Stimulated activated CD4-positive, alpha-beta T cell treated with anti-CD3 and anti-CD28 coated beads, Interleukin-12 subunit alpha, Interleukin-12 subunit beta, amount 100 ng/mL, for 48 hours (primary cell): ENCODE data around the gene IKZF1.
"Not testable (repeated sequence)": the region's sequence is repeated elsewhere in the genome, so short reads cannot be mapped to it uniquely, and the experiment has no call there.

ENCODE experiments used
- DNase-seq, 3 donors: peaks; one replicate each; pipeline ENCODE4 v3.0.0-alpha.2; 2020; ENCODE audit warnings: low read depth in 2 of 3, low spot score in 1 of 3

IKZF1 gene

DNA sequence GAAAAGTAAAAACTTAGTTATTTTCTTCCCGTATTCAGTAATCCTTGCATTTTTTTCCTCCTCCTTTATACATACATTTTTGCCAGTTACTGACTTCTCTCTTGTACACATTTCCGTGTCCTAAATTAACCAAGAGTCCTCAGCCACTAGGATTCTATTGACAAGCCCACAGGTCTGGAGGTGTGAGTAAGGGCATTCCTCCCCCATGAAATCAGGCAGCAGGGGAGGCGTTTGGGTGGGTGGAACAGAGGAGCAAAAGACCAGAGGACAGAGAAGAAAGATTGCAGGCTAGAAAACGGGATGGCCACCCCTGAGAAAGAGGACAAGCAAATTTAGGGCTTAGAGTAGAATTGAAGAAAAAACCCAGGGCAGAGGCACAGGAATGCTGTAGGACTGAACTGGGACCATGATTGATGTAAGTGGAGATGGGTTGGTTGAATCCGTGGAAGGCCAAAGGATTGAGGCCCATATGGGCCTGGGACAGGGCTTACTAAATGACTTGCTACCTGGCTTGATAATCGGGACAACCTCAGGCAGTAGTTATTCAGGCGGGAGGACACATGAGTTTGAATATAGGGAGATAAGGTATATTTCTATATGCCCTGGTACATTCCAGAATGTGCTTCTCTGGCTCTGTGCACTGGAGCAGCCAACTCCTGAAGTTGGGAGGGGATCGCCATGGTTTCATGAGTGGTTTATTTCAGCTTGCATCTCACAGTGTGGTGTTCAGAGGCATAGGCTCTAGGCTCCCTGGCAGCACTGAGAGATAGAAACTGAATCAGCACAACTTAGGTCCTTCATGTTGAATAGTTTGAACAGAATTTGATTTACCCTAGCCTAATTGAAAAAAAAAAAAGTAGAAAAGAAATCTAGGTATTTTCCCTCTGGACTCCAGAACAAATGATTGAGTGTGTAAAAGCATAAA lies 28.0 kb downstream of the IKZF1 start:
- DNase-seq = no peak

DNA sequence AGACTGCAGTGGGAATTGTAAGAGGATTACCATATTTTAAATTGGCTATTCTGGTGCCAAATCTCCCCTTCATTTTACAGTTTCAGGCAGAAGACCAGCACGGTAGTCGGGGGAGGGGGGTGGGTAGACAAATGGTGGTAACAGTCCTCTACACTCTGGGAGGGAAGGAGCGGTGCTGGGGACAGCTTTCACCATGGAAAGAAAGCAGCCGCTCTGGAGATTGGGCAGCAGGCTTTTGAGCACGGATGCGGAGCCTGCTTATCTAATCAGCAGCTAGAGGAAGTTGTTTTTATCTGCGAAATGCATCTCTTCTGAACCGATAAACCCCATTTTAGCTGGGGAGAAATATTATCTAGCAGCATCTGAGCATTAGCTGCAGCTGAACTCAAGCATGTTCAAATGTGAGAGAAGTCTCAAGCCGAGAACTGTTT lies 28.7 kb downstream of the IKZF1 start:
- no peak for DNase-seq

DNA sequence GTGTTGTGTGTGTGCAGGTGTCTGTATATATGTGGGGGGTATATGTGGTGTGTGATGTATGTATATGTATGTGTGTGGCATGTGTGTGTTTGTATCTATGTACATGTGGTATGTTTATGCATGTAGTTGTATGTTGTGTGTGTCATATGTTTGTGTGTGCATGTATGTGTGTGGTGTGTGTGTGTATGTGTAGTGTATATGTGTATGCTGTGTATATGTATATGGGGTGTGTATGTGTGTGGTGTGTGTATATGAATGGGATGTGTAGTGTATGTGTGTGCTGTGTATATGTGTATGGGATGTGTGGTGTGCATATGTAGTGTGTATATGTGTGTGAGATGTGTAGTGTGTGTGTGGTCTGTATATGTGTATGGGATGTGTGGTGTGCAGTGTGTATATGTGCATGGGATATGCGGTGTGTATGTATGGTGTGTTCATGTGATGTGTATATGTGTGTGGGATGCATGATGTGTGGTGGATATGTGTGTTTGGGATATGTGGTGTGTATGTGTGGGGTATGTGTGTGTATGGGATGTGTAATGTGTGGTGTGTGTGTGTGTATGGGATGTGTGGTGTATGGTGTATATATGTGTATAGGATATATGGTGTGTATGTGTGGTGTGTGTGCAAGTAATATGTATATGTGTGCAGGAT lies 30.0 kb downstream of the IKZF1 start:
- DNase-seq = no peak

DNA sequence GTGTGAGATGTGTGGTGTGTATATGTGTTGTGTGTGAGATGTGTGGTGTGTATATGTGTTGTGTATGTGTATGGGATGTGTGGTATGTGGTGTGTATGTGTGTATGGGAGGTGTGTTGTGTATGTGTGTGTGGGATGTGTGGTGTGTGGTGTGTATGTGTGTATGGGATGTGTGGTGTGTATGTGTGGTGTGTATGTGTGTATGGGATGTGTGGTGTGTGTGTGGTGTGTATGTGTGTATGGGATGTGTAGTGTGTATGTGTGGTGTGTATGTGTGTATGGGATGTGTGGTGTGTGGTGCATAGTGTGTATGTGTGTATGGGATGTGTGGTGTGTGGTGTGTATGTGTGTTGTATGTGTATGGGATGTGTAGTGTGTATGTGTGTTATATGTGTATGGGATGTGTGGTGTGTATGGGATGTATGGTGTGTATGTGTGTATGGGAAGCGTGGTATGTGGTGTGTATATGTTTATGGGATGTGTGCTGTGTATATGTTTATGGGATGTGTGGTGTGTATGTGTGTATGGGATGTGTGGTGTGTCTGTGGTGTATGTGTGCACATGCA lies 30.8 kb downstream of the IKZF1 start:
- DNase-seq = no peak

DNA sequence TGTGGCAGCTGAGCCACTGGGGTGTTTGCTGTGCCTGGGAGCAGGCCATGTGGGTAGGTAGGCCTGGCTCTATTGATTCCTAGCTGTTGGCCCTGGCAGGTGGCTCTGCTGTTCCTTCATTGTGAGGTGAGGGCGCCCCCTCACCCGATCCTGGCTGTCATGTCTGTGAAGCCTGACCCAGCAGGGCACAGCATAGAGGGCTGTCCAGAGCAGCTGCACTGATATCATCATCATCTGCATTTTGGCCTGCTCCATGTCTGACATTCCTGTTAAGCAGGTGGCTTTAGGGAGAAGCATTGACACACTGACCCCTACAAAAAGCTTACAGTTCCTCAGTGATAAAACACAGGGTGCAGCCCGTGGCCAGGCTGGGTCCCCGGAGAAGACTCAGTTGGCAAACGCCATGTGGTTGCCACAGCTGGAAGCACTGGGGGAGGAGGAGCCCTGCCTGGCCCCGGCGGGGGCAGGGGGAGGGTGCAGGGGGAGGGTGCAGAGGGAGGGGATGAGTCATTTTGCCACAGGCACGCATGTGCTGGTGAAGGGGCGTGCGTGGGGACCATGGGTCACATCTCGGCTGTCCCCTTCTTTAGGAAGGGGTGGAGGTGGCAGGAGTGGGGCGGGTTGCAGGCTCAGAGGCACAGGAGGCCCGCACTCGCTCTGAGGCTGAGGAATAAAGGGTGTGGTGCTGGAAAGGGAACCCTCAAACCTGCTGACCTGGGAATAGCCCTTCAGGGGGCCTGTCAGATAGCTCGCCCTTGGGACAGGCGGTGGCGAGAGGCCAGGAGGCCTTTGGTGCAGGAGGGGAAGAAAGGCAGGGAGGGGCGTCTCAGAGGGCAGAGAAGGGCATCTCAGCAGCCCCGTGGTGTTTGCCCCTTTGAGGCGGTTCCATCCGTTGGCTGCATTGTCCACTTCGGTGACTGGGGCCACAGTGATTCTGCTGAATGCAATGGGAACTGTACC lies 31.6 kb downstream of the IKZF1 start:
- peak; percentile 74 to 79 (median 74) for DNase-seq

DNA sequence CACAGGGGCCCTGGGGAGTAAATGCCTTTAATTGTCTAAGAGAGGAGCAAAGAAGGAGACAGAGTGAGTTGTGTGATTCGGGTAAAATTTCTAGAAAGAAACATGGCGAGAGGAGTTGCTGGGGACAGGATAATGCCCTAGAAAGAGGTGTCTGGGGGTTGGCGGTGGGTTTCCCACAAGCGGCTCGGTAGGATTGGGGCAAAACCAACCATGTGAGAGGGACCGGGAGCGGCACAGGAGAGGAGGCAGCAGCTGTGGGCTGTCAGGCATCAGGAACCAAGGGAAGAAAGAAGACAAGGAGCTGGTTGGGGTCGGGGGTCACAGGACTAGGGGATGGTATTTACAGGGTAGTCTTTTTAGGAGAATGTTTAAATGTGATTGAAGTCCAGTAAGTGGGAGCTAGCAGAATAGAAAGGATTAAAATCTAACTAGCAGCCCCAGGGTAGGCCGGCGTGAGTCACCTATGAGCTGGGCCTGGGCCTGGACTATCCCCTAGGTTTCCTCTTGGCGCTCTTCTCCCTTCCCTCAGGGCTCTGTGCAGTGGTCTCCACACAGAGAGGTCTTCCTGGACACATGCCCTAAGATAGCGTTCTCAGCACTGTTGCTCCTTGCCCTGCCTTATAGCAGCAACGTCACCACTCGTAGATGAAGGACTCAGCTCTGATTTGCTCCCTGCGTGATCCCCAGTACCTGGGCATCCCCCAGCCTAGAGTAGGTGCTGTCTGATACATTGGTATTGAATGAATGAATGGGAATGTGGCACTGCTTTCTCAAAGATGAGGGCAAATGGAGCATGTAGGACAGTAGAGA lies 32.6 kb downstream of the IKZF1 start:
- no peak for DNase-seq

DNA sequence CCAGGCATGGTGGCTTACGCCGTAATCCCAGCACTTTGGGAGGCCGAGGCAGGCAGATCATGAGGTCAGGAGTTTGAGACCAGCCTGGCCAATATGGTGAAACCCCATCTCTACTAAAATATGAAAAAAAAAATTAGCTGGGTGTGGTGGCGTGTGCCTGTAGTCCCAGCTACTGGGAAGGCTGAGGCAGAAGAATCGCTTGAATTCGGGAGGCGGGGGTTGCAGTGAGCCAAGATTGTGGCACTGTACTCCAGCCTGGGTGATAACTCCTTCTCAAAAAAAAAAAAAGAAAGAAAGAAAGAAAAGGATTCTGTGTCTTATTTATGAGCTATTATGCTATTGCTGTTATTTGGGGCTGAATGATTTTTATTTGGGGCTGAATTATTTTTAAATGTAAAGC lies 35.0 kb downstream of the IKZF1 start:
- DNase-seq = not testable (repeated sequence)

DNA sequence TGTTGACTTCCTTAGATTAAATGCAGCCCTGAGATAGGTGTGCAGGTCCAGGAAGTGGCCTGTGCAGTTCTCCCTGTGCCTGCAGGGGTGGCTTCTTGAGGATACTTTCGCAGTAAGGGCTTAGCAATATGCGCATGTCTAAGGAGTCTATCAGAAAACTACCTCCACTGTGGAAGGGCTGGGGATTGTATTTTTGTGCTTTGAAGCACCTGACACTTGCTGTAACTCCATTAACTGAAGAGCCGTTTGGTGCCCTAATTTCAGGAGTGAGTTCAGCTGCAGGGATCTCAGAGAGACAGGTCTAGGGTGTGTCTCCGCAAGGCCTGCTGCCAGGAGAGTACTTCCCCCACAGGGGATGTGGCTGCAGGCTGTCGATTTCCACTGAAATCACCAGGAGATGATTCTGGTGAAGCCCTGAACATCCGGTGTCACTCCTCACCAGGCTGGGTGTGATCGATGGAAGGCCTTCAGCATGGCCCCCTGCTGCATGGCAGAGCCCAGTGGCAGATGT lies 35.5 kb downstream of the IKZF1 start:
- DNase-seq = no peak

DNA sequence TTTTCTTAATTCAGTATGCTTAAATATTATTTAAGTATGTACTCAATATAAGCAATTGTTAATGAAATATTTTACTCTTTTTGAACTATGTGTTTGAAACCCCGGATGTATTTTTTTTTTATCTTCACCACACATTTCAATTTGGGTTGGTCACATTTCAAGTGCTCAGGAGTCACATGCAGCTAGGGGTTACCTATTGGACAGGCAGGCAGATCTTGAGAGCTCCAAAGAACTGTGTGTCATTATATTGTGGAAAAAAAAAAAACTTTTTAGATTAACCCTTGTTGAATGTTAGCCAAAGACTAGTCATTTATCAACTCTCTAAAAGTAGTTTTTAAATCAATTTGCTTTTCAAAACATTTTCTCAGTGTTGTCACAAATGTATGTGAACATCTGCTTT lies 37.2 kb downstream of the IKZF1 start:
- DNase-seq = no peak

DNA sequence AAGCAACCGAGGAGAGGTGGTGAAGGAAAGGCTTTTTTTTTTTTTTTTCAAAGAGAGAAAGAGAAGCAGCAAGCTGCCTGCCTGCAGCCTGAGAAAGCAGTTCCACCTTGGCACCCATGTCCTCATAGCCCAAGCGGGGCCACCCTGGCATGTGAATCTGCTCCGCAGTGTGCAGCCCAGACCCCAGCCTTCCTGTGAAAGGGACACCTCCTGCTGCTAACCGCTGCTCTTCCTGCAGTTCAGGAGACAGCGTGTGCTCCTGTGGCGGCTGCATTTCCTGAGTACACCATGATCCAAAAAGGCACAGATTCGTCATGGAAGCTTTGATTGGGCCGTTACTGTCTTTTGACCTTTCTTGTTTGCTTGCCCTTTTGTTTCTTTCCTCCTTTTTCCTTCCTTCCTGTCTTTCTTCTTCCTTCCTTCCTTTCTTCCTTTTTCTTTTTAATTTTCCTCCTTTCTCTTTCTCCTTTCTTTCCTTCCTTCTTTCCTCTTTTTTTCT lies 38.1 kb downstream of the IKZF1 start:
- no peak for DNase-seq

DNA sequence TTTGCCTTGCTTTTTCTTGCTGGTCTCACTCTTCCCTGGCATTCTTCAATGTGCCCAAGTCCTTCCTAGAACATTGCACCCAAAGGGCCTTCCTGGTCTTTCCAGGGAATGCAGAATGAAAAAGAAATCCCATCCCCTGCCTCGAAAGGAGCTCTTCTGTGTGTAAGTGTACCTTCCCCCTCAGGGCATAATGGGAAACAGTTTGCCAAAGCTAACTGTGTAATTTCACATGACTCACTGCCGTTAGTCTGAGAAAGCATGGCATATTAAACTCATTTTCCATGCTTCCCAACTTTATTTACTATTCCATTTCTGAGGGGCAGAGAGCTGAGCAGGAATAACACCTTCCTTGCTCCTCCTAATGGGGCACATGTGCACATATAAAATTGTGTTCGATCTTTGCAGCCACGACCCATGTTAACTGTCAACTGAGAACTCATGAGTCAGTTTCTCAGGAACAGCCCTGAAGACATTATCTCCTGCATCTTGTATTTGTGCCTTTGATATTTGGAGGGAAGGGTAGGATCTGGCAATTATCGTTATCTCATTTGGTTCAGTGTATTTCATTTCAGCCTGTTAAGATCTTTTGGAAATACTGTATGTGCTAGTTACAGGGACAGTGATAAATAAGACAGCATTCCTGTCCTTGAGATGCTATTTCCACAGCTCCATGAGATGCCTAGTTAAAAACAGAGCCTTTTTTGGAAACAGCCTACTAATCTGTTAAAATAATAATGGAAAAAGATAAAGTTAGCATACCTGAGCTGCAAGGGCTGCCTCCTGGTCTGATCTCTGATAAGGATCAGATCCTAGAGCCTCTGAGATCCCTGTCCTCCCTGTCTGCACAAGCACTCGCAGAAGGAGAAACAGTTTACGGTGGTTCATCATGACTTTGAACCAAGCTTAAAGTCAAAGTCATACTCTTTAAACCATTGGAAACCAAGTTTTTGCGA lies 42.3 kb downstream of the IKZF1 start:
- no peak for DNase-seq

DNA sequence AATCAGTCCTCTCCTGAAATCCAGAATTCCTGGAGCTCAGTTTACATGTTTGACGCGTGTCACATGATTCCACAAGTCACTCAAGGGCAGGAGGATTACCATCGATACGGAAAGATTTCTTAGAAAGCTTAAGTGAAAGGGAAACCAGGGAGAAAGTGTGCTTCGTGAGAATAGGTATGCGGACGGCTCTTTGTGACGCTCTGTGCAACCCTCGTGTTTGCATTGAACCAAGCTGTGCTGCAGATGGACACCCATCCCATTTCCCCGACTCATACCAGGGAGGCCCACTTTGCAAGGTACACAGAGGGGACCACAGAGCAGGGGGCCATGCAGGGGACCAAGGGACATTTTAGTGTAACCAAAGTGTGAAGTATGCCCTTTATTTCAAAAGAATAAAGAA lies 43.2 kb downstream of the IKZF1 start:
- no peak for DNase-seq

DNA sequence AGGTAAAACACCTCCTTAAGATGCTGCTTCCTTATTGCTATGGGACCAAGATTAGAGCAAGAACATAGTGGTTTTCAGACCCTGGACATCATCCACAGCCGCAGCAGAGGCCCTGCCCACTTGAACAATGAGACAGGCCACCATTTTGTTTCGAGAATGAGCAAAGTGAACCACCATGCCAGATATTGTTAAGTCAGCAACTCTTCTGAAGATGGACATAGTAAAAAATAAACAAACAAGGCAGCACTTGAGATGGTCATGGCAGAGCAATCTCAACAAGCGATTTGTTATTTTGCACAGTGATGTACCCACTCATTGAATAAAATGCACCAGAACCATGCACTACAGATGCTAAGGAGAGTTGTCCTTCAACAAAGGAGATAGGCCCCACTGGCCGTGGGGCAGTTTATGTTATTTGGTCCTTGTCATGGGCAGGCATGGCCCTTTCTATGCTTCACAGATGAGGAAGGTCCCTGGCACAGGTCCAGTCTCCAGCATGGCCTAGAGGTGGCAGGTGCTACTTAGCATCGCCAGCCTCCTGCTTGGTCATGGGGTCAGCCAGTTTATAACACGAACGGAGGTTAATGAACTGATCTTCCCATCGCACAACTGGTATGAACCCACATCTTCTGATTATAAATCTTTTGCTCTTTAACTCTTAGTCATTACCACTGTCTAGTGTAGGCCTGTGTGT lies 44.1 kb downstream of the IKZF1 start:
- DNase-seq = no peak

DNA sequence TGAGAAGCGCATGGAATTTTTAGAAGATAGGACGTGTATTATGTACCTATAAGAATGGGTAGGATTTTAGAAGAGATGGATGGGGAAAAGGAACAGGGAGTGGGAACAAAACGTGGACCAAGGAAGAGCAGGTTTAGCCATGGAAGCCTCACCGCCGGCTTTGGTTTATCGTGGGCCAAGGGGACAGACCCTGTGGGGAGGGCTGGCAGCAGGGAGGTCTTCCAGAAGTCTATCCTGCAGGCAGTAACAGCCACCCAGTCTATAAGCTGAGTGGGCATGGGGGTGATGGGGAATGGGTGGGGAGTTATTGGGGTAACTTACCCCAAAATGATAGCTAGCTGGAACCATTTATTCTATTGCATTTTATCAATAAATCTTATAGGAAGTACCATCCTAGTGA lies 44.9 kb downstream of the IKZF1 start:
- DNase-seq = no peak

DNA sequence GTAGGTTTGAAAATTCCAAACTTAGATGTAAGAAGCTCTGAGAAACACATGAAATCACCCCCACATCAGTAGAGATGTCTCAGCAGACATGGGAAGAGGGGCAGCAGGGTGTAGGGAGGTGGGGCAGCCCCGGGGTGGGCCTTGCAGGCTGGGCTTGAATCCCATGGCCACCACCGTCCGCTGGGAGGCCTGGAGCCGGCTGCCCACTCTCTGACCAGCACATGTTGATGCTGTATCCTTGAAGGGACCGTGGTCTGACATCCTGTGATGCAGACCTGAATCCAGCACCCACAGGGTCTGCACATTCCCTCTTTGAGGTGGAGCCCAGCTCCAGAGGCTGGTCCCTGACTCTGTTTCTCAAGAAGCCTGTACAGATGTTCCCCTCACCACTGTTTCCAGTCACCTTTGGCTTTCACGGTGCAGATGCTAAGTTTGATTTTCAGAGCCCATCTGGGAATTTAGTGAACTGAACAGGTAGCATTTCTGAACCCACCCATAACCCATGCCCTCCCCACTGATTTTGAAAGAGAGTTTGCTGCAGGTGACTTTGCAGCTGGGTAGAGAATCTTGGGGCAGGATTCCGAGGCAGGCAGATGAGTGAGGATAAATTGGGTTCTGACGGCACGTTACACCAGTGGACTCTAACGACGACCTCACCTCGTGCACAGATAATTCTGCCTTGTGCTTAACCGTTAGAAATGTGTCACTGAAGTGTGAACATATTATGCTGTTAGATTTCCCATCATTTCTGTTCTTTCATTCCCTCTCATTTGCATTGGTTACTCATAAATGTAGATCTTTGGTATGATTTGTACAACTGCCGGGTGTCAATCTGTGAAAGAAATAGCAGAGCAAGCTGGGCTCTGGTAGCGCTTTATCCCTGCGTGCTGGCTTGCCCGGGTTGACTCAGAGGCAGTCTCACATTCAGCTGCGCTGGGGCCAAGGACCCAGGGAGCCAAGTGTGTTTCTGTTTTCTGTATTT lies 45.7 kb downstream of the IKZF1 start:
- DNase-seq = peak; percentile 73 to 86 (median 80)

DNA sequence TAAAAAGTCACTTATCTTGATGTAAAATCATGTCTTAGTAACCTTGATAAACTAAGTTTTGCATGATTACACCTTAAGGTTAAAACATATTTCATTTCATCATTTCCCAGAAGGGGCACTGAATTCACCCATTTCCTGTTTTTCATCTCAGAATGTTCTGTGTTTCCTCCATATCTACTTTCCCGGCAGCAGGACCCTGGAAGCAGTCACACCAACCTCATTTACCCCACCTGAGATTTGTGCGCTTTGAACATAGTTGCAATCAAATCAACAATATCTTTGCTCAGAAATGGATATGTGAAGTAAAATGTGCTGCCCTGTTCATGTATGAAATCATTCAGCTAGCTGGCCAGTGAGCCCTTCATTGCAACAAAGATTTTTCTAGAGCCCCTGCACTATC lies 46.8 kb downstream of the IKZF1 start:
- DNase-seq = no peak

DNA sequence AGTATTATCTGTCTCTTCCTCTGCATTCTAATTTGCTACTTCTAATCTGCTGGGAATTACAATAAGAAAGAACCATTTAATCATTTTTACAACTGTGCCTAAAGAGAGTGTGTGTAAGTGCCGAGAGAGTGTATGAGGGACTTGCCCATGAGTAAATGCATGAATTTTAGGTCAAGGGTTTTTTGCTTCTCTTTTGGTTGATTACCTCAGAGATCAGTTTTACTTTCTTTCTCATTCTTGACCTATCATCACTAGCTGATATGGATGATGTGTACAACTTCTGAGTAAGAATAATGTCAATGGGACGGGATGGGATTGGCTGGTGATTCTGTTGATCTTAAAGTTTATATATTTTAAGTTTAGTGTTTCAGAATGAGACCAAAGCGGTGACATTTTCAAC lies 47.8 kb downstream of the IKZF1 start:
- no peak for DNase-seq
